Lower lobe of right lung (tissue), 2 donors: Measurements from ENCODE around the gene ERAP2. TPM values are rescaled to one million over a fixed set of nuclear protein-coding genes. Genes with fewer than 3 reads are reported as not detected.

ENCODE experiments used
- ATAC-seq, 2 donors: fragments of 200-7000 bp; cut with Tn5 transposase; one replicate each; pipeline ENCODE4 v1.9.1; 2020 to 2022; ENCODE audit warnings: mild to moderate bottlenecking in 2 of 2, moderate library complexity in 2 of 2
- DNase-seq: peaks from one replicate; pipeline ENCODE4 v3.0.0-alpha.2; 2020
- H3K27ac ChIP-seq: fragments of 200-600 bp; one replicate; pipeline ENCODE4 v1.8.0; 2022
- H3K27me3 ChIP-seq: fragments of 200-600 bp; one replicate; pipeline ENCODE4 v1.8.0; 2022; ENCODE audit warnings: low read depth
- H3K36me3 ChIP-seq: fragments of 200-600 bp; one replicate; pipeline ENCODE4 v1.8.0; 2022; ENCODE audit warnings: mild to moderate bottlenecking
- H3K4me1 ChIP-seq: fragments of 200-600 bp; one replicate; pipeline ENCODE4 v1.8.0; 2022
- H3K4me3 ChIP-seq: fragments of 200-600 bp; one replicate; pipeline ENCODE4 v1.8.0; 2022; ENCODE audit warnings: mild to moderate bottlenecking
- H3K9me3 ChIP-seq: fragments of 200-600 bp; one replicate; pipeline ENCODE4 v1.8.0; 2022
- intact Hi-C: fragments of 100-400 bp; cut with DNase I; formaldehyde crosslinking; loops from one replicate; pipeline ENCODE4 v1.11.0; 2022
- total RNA-seq: library from RNA; stranded (reverse); fragmentation: NEBNext Ultra II Directional; extraction: Animal tissue kit (Norgen Biotek cat#: 25700); gene quantifications from one replicate; pipeline ENCODE4 v1.2.1, GENCODE V29; 2021
- TF ChIP-seq, protein P1 (sequence below): fragments of 200-600 bp; IDR thresholded peaks from one replicate; pipeline ENCODE4 v1.8.0; 2022; ENCODE audit warnings: antibody characterized with exemption, mild to moderate bottlenecking
- donor health status: DM: no; HTN: yes; CAD: no; lungs with severe emphysema.

ERAP2 gene
- total RNA-seq, 1 donor from 2014 or later = 32.1 TPM

- intact Hi-C loops = no loop called here
- peaks cover 24% of the 10 kb centered on the region for H3K4me1 ChIP-seq
- no peak overlapping the region for H3K4me3 ChIP-seq
- ATAC-seq = no peak
- H3K9me3 ChIP-seq = no peaks in the 10 kb centered on the region
- no peak overlapping the region for H3K27ac ChIP-seq
- TF ChIP-seq, protein P1, sequence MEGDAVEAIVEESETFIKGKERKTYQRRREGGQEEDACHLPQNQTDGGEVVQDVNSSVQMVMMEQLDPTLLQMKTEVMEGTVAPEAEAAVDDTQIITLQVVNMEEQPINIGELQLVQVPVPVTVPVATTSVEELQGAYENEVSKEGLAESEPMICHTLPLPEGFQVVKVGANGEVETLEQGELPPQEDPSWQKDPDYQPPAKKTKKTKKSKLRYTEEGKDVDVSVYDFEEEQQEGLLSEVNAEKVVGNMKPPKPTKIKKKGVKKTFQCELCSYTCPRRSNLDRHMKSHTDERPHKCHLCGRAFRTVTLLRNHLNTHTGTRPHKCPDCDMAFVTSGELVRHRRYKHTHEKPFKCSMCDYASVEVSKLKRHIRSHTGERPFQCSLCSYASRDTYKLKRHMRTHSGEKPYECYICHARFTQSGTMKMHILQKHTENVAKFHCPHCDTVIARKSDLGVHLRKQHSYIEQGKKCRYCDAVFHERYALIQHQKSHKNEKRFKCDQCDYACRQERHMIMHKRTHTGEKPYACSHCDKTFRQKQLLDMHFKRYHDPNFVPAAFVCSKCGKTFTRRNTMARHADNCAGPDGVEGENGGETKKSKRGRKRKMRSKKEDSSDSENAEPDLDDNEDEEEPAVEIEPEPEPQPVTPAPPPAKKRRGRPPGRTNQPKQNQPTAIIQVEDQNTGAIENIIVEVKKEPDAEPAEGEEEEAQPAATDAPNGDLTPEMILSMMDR = no peak
- H3K36me3 ChIP-seq = no peaks in the 10 kb centered on the region
- no peak for DNase-seq
- no peaks in the 10 kb centered on the region for H3K27me3 ChIP-seq
These were observed 64.3 kb downstream of the ERAP2 start for GRCh38 chr5:96940586-96940985.

DNA sequence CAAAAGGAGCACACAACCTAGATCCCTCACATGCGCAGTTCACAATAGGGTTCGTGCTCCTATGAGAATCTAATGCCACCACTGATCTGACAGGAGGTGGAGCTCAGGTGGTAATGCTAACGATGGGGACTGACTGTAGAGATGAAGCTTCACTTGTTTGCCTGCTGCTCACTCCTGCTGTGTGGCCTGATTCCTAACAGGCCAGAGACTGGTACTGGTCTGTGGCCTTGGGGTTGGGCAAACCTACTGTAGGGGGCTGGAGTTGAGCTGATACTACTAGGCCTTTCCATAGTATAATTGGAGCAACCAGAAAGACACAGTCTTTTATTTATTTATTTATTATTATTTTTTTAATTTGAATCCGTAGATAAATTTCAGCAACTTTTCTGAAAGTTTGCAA is 64.8 kb downstream of the ERAP2 start:
- Histone ChIP-seq H3K9me3 (no peaks in the 10 kb centered on the region), H3K27ac (no peak overlapping the region), H3K4me1 (peaks cover 24% of the 10 kb centered on the region), H3K27me3 (no peaks in the 10 kb centered on the region), H3K4me3 (no peak overlapping the region), H3K36me3 (no peaks in the 10 kb centered on the region)
- ATAC-seq = no peak
- intact Hi-C loops = no loop called here
- TF ChIP-seq, protein P1 = no peak
- DNase-seq = no peak

DNA sequence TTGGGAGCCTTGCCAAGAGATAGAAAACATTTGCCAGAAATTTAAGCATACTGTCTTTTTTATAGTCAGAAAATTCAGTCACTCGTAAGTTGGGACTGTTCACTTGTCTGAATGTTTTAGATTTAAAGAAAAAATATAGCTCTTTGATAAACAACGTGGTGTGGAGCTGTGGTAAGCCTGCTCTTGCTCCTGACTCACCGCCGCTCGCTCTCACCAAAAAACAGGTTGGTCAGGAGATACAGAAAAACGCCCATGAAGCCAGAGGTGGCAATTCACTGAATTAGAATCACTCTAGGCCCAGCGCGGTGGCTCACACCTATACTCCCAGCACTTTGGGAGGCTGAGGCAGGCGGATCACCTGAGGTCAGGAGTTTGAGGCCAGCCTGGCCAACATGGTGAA is 65.8 kb downstream of the ERAP2 start:
- Histone ChIP-seq H3K4me3 (no peak overlapping the region), H3K9me3 (no peaks in the 10 kb centered on the region), H3K27ac (no peak overlapping the region), H3K4me1 (peaks cover 21% of the 10 kb centered on the region), H3K27me3 (no peaks in the 10 kb centered on the region), H3K36me3 (no peaks in the 10 kb centered on the region)
- ATAC-seq (no peak), DNase-seq (no peak)
- TF ChIP-seq, protein P1 = no peak
- intact Hi-C loops = no loop called here

- intact Hi-C loops = no loop called here
- TF ChIP-seq, protein P1 = no peak
These were observed 66.6 kb downstream of the ERAP2 start for GRCh38 chr5:96942911-96943310.

GRCh38 chr5:96943799-96944198 is 67.5 kb downstream of the ERAP2 start:
- H3K36me3 ChIP-seq = no peaks in the 10 kb centered on the region
- no peak for DNase-seq
- H3K9me3 ChIP-seq = no peaks in the 10 kb centered on the region
- H3K4me1 ChIP-seq = peaks cover 4% of the 10 kb centered on the region
- TF ChIP-seq, protein P1 = no peak
- ATAC-seq = no peak
- H3K4me3 ChIP-seq = no peak overlapping the region
- H3K27ac ChIP-seq = no peak overlapping the region
- H3K27me3 ChIP-seq = no peaks in the 10 kb centered on the region
- intact Hi-C loops = no loop called here

More at GRCh38 chr5:96942911-96943310, 66.6 kb downstream of the ERAP2 start:
- Histone ChIP-seq H3K4me1 (peaks cover 13% of the 10 kb centered on the region), H3K9me3 (no peaks in the 10 kb centered on the region), H3K4me3 (no peak overlapping the region), H3K36me3 (no peaks in the 10 kb centered on the region), H3K27ac (no peak overlapping the region), H3K27me3 (no peaks in the 10 kb centered on the region)
- ATAC-seq (no peak), DNase-seq (no peak)
